HepG2 (cell line): ENCODE results near the gene GMPPA. TPM values are rescaled to one million over a fixed set of nuclear protein-coding genes. Genes with fewer than 3 reads are reported as not detected.

Experiments
- ATAC-seq: fragments of 200-7000 bp; cut with Tn5 transposase; 3 replicates; pipeline ENCODE4 v1.9.1; 2020; ENCODE audit warnings: mild to moderate bottlenecking, moderate library complexity
- BruUV-seq: library from RNA; stranded (reverse); fragments of 400-500 nt; replicated peaks from 2 replicates; lab custom pipeline; 2021; lab: Mats Ljungman, UMichigan
- CTCF ChIA-PET: fragments of 300-600 bp; formaldehyde crosslinking; extraction: SDS; loops from one replicate; lab custom pipeline; 2021; ENCODE audit warnings: low total read pairs, inconsistent platforms, low intra/inter-chr PET ratio; lab: Yijun Ruan, JAX
- POLR2A ChIA-PET: fragments of 350-600 bp; sonication (Branson Sonifier 250); formaldehyde crosslinking; loops from one replicate; lab custom pipeline; 2020; ENCODE audit warnings: antibody characterized with exemption, inconsistent platforms; lab: Yijun Ruan, JAX
- DNase-seq: peaks from one replicate; pipeline ENCODE4 v3.0.0-alpha.2; 2015; ENCODE audit warnings: low spot score
- FAIRE-seq: peaks from 3 replicates; lab custom pipeline; 2011; peaks lifted over from hg19 to GRCh38; lab: Jason Lieb, UNC
- H2AFZ ChIP-seq: one replicate; pipeline ENCODE4 v1.6.1; 2011; ENCODE audit warnings: low read length, inconsistent platforms
- H3K27ac ChIP-seq: fragments of 300-600 bp; 3 replicates; pipeline ENCODE4 v1.8.0; 2011; ENCODE audit warnings: mixed run types, mild to moderate bottlenecking, mixed read lengths, low read length, inconsistent platforms; ENCODE audit not compliant: insufficient read depth; ENCODE audit errors: extremely low read length
- H3K27me3 ChIP-seq, 2 experiments: fragments of 200-600 bp in 1 of 2; 2 replicates in 1 of 2; 3 replicates in 1 of 2; pipeline versions ENCODE4 v1.6.0 to v1.8.0; 2011; ENCODE audit warnings: low read length in 2 of 2, mild to moderate bottlenecking in 2 of 2, moderate library complexity in 2 of 2, inconsistent platforms in 1 of 2; ENCODE audit not compliant: insufficient read depth in 2 of 2, control insufficient read depth in 1 of 2
- H3K36me3 ChIP-seq, 2 experiments: fragments of 200-600 bp in 1 of 2; replicated peaks in 1 of 2; 2 replicates in 1 of 2; 3 replicates in 1 of 2; pipeline versions ENCODE4 v1.5.1 to v1.8.0; 2011; ENCODE audit warnings: low read length in 2 of 2, inconsistent platforms in 1 of 2; ENCODE audit not compliant: insufficient read depth in 2 of 2, control insufficient read depth in 1 of 2
- H3K4me1 ChIP-seq: 2 replicates; pipeline ENCODE4 v1.5.1; 2012; ENCODE audit warnings: low read length, inconsistent platforms; ENCODE audit not compliant: insufficient read depth
- H3K4me2 ChIP-seq: 2 replicates; pipeline ENCODE4 v1.6.0; 2011; ENCODE audit warnings: low read depth, low read length, inconsistent platforms
- H3K4me3 ChIP-seq, 3 experiments: fragments of 200-600 bp in 1 of 3; sonication (generic), shearing (Covaris generic) in 1 of 3; replicated peaks in 1 of 3; 2 replicates each; pipeline ENCODE4 v1.5.1; 2011 to 2016; ENCODE audit warnings: low read length in 3 of 3, inconsistent platforms in 2 of 3, low read depth in 2 of 3, mild to moderate bottlenecking in 2 of 3, control low read depth in 1 of 3, mixed read lengths in 1 of 3; ENCODE audit not compliant: insufficient read depth in 1 of 3
- H3K79me2 ChIP-seq: one replicate; pipeline ENCODE4 v1.6.1; 2011; ENCODE audit warnings: low read length, inconsistent platforms; ENCODE audit not compliant: insufficient read depth
- H3K9ac ChIP-seq: 2 replicates; pipeline ENCODE4 v1.6.0; 2011; ENCODE audit warnings: mild to moderate bottlenecking, low read depth, low read length, inconsistent platforms; ENCODE audit not compliant: insufficient read depth
- H3K9me3 ChIP-seq: 2 replicates; pipeline ENCODE4 v1.5.1; 2012; ENCODE audit warnings: mild to moderate bottlenecking, low read length
- H4K20me1 ChIP-seq: 2 replicates; pipeline ENCODE4 v1.6.0; 2011; ENCODE audit warnings: inconsistent platforms, mild to moderate bottlenecking, low read length, moderate library complexity; ENCODE audit not compliant: insufficient read depth
- KLF16 ChIP-seq, 2 experiments: sonication (generic) in 1 of 2; formaldehyde crosslinking in 1 of 2; IDR thresholded peaks; 2 replicates each; pipeline versions ENCODE4 v1.6.1 to v1.8.0; 2016 to 2023; ENCODE audit warnings: missing genetic modification reagents in 2 of 2, missing compliant biosample characterization in 1 of 2
- MTA1 ChIP-seq: sonication (generic); formaldehyde crosslinking; IDR thresholded peaks from 2 replicates; pipeline ENCODE4 v1.4.0; 2020; ENCODE audit warnings: missing genetic modification reagents, mild to moderate bottlenecking, borderline replicate concordance
- ZNF24 ChIP-seq: fragments of 450-650 bp; IDR thresholded peaks from 2 replicates; pipeline ENCODE4 v1.6.1; 2017; ENCODE audit warnings: antibody characterized with exemption, mild to moderate bottlenecking
- ZNF574 ChIP-seq: sonication (generic); formaldehyde crosslinking; IDR thresholded peaks from 2 replicates; pipeline ENCODE4 v1.4.0; 2020; ENCODE audit warnings: missing genetic modification reagents
- WGBS: methylation state at CpG from one replicate; pipeline ENCODE4 v1.1.6; 2017; ENCODE audit warnings: low lambda C conversion rate; 5-methylcytosine and 5-hydroxymethylcytosine counted together
- in situ Hi-C: cut with HindIII; loops from 2 replicates; pipeline ENCODE4 v1.10.0; 2017; ENCODE audit warnings: low pct_unique_long_range_greater_than_20kb; ENCODE audit not compliant: extremely low pct_ligation_motif_present
- intact Hi-C: fragments of 100-400 bp; cut with micrococcal nuclease; formaldehyde crosslinking; loops from one replicate; pipeline ENCODE4 v1.10.0; 2022; ENCODE audit not compliant: unreplicated experiment
- polyA plus RNA-seq, 8 experiments: library from polyadenylated mRNA; depleted of rRNA in 3 of 8; stranded (reverse) in 7 of 8; unstranded in 1 of 8; fragments of >200 nt; fragmentation: Illumina TruSeq in 4 of 8; extraction: Trizol in 4 of 8; gene quantifications; 2 replicates each; pipeline versions ENCODE4 v1.2.1 to v1.2.3, GENCODE V29; 2011 to 2016; ENCODE audit warnings: low read depth in 4 of 8, missing spikeins in 1 of 8, mixed read lengths in 1 of 8; ENCODE audit not compliant: insufficient read depth in 1 of 8
- total RNA-seq, 5 experiments: library from RNA; depleted of rRNA; stranded (reverse); fragments of >200 nt; fragmentation: Illumina TruSeq; extraction: Trizol; gene quantifications; 2 replicates each; pipeline ENCODE4 v1.2.3, GENCODE V29; 2016; ENCODE audit warnings: low read depth in 1 of 5

GMPPA gene
- total and polyA plus RNA-seq, 2 of the 13 experiments (the other 11 are each of a cell fraction or from before 2014, with no cell fraction given), result 81.1 to 106 TPM

GRCh38 chr2:219471476-219472371 is 27.0 kb upstream of the GMPPA start:
- in situ Hi-C loops, result loop anchor here (10.0 kb wide), 1 partner anchor 53 kb away; no protein-coding TSS in a partner anchor
- CTCF ChIA-PET, result no interaction called here

More at GRCh38 chr2:219471476-219472371, 27.0 kb upstream of the GMPPA start:
- BruUV-seq, result no TSS peak
- Histone ChIP-seq H3K4me2 (no peak overlapping the region), H4K20me1 (no peaks in the 10 kb centered on the region), H3K9ac (no peak overlapping the region), H3K4me3 (no peak overlapping the region), H3K9me3 (no peaks in the 10 kb centered on the region), H3K27me3 (peaks cover 14 to 82% of the 10 kb centered on the region in 2 experiments; a peak in 4 of 5 replicates), H3K4me1 (no peaks in the 10 kb centered on the region), H3K27ac (no peak overlapping the region), H3K36me3 (no peaks in the 10 kb centered on the region), H2AFZ (no peak overlapping the region), H3K79me2 (no peaks in the 10 kb centered on the region)
- POLR2A ChIA-PET, result no interaction called here
- intact Hi-C loops, result no loop called here
- DNase-seq (no peak), ATAC-seq (no peak), FAIRE-seq (no peak)
- TF ChIP-seq KLF16 (CRISPR knock-in tag; IDR thresholded peaks at IDR 0.05) (no peak), MTA1 (CRISPR knock-in tag) (0 out of 2 replicates have a peak, but pooled peaks have one; percentile 16), ZNF24 (no peak), ZNF574 (CRISPR knock-in tag) (no peak)
- WGBS, result 0% methylated on average over 5 of the region's 22 CpGs
